Prostate gland (tissue), 2 donors: ENCODE measurements around the gene CCL20. TPM values are rescaled to one million over a fixed set of nuclear protein-coding genes. Genes with fewer than 3 reads are reported as not detected.

Source experiments
- DNase-seq: peaks from one replicate; pipeline ENCODE4 v3.0.0-alpha.2; 2019; ENCODE audit warnings: low spot score
- H3K27ac ChIP-seq, 2 donors: fragments of 200-600 bp; sonication (generic); 2 replicates each; pipeline ENCODE4 v1.5.1; 2017 to 2019
- H3K27me3 ChIP-seq: fragments of 200-600 bp; sonication (generic); replicated peaks from 2 replicates; pipeline ENCODE4 v1.5.1; 2019; ENCODE audit not compliant: insufficient read depth
- H3K36me3 ChIP-seq, 2 donors: fragments of 200-600 bp; sonication (generic); 1 replicate in 1 of 2; 2 replicates in 1 of 2; pipeline versions ENCODE4 v1.5.1 to v1.8.1; 2017 to 2019
- H3K4me1 ChIP-seq: fragments of 200-600 bp; sonication (generic); replicated peaks from 2 replicates; pipeline ENCODE4 v1.5.1; 2019
- H3K4me3 ChIP-seq, 2 donors: fragments of 200-600 bp; sonication (generic); 2 replicates each; pipeline ENCODE4 v1.5.1; 2017 to 2019
- H3K9me3 ChIP-seq: fragments of 200-600 bp; sonication (generic); 2 replicates; pipeline ENCODE4 v1.5.1; 2017
- CTCF ChIP-seq, 4 experiments: fragments of 200-600 bp in 2 of 4; fragments of 450-650 bp in 2 of 4; sonication (generic) in 2 of 4; IDR thresholded peaks; 1 replicate in 3 of 4; 2 replicates in 1 of 4; pipeline ENCODE4 v1.5.1; 2016 to 2019; ENCODE audit warnings: antibody characterized with exemption in 4 of 4, mild to moderate bottlenecking in 2 of 4, moderate library complexity in 2 of 4
- POLR2A ChIP-seq: fragments of 450-650 bp; IDR thresholded peaks from one replicate; pipeline ENCODE4 v1.6.1; 2016; ENCODE audit warnings: antibody characterized with exemption, mild to moderate bottlenecking
- POLR2AphosphoS5 ChIP-seq: sonication (generic); formaldehyde crosslinking; IDR thresholded peaks from one replicate; pipeline ENCODE4 v1.6.1; 2017; ENCODE audit warnings: antibody characterized with exemption
- WGBS: methylation state at CpG from one replicate; pipeline ENCODE4 v1.1.5; 2018; 5-methylcytosine and 5-hydroxymethylcytosine counted together
- intact Hi-C: fragments of 100-400 bp; cut with DNase I; formaldehyde crosslinking; loops from one replicate; pipeline ENCODE4 v1.14.2; 2022
- total RNA-seq, 2 donors: library from RNA; depleted of rRNA; stranded (reverse); fragments of >200 nt; gene quantifications; one replicate each; pipeline ENCODE4 v1.1.0, GENCODE V29; 2016

The CCL20 gene
- total RNA-seq, 2 donors from 2014 or later: 1.6 TPM; not detected in 1

GRCh38 chr2:227812001-227812400 lies 1.6 kb upstream of the CCL20 start:
- TF ChIP-seq POLR2AphosphoS5: no peak
- TF ChIP-seq CTCF (IDR thresholded peaks at IDR 0.05): no peak
- no peak for TF ChIP-seq POLR2A
- Histone ChIP-seq H3K27ac (no peak overlapping the region), H3K9me3 (no peaks in the 10 kb centered on the region), H3K4me1 (no peaks in the 10 kb centered on the region), H3K27me3 (no peaks in the 10 kb centered on the region), H3K4me3 (no peak overlapping the region), H3K36me3 (no peaks in the 10 kb centered on the region)
- no peak for DNase-seq
- WGBS: 91% methylated on average over 4 of the region's 4 CpGs
- intact Hi-C loops: no loop called here

GRCh38 chr2:227813229-227813561 lies 447 bp upstream of the CCL20 start:
- intact Hi-C loops: no loop called here
- H3K4me1 ChIP-seq: no peaks in the 10 kb centered on the region
- no peak for DNase-seq
- WGBS: 69% methylated on average over 2 of the region's 2 CpGs
- no peaks in the 10 kb centered on the region for H3K9me3 ChIP-seq
- no peak overlapping the region for H3K27ac ChIP-seq
- H3K36me3 ChIP-seq: no peaks in the 10 kb centered on the region
- no peak overlapping the region for H3K4me3 ChIP-seq
- TF ChIP-seq CTCF (IDR thresholded peaks at IDR 0.05) (no peak), POLR2A (no peak), POLR2AphosphoS5 (no peak)
- no peaks in the 10 kb centered on the region for H3K27me3 ChIP-seq

GRCh38 chr2:227815066-227815465 lies 1.4 kb downstream of the CCL20 start:
- WGBS: 68% methylated on average over 3 of the region's 3 CpGs
- Histone ChIP-seq H3K9me3 (no peaks in the 10 kb centered on the region), H3K36me3 (no peaks in the 10 kb centered on the region), H3K27ac (no peak overlapping the region), H3K4me3 (no peak overlapping the region), H3K27me3 (no peaks in the 10 kb centered on the region), H3K4me1 (no peaks in the 10 kb centered on the region)
- intact Hi-C loops: no loop called here
- TF ChIP-seq POLR2AphosphoS5 (no peak), POLR2A (no peak)
- no peak for DNase-seq

GRCh38 chr2:227816507-227817294 lies 3.1 kb downstream of the CCL20 start:
- no peaks in the 10 kb centered on the region for H3K9me3 ChIP-seq
- intact Hi-C loops: no loop called here
- TF ChIP-seq POLR2AphosphoS5 (no peak), POLR2A (no peak), CTCF (IDR thresholded peaks at IDR 0.05) (no peak)
- no peak overlapping the region for H3K4me3 ChIP-seq
- 98% methylated on average over 2 of the region's 2 CpGs for WGBS
- DNase-seq: no peak
- H3K36me3 ChIP-seq: no peaks in the 10 kb centered on the region
- H3K27ac ChIP-seq: no peak overlapping the region
- H3K4me1 ChIP-seq: no peaks in the 10 kb centered on the region
- no peaks in the 10 kb centered on the region for H3K27me3 ChIP-seq

- H3K4me1 ChIP-seq: no peaks in the 10 kb centered on the region
- no peaks in the 10 kb centered on the region for H3K36me3 ChIP-seq
- no peak overlapping the region for H3K4me3 ChIP-seq
- no peak for DNase-seq
- intact Hi-C loops: no loop called here
- no peaks in the 10 kb centered on the region for H3K27me3 ChIP-seq
- H3K9me3 ChIP-seq: no peaks in the 10 kb centered on the region
- TF ChIP-seq CTCF (IDR thresholded peaks at IDR 0.05) (no peak), POLR2AphosphoS5 (no peak), POLR2A (no peak)
- no peak overlapping the region for H3K27ac ChIP-seq
- WGBS: 85% methylated on average over 1 of the region's 1 CpG
Measured at GRCh38 chr2:227817336-227817735, 3.7 kb downstream of the CCL20 start.
